Measurements from ENCODE around the gene LHFPL5.

The LHFPL5 gene

GRCh38 chr6:35824552-35825192, 19.5 kb downstream of the LHFPL5 start:
- Histone ChIP-seq H3K9ac (ENCODE audit: low read length) (no peak overlapping the region), H2AFZ (ENCODE audit: low read depth, low read length) (no peak overlapping the region), H3K27me3 (ENCODE audit: low read depth, low read length) (no peaks in the 10 kb centered on the region), H3K4me1 (ENCODE audit: low read length) (no peaks in the 10 kb centered on the region), H3K27ac (ENCODE audit: low read length) (no peak overlapping the region), H3K36me3 (replicated peaks; ENCODE audit: low read depth, low read length) (peaks cover 4% of the 10 kb centered on the region), H3K4me2 (ENCODE audit: low read length) (no peak overlapping the region), H3K9me3 (ENCODE audit: insufficient read depth, low read length) (no peaks in the 10 kb centered on the region), H4K20me1 (ENCODE audit: insufficient read depth, low read length) (no peaks in the 10 kb centered on the region), H3K79me2 (ENCODE audit: low read length) (no peaks in the 10 kb centered on the region), H3K4me3 (ENCODE audit: low read length) (no peak overlapping the region)
- TF ChIP-seq EZH2phosphoT487 (IDR thresholded peaks at IDR 0.05; ENCODE audit: low read depth) (no peak), CTCF (IDR thresholded peaks at IDR 0.05; ENCODE audit: low read depth, low read length) (no peak)

GRCh38 chr6:35829306-35829705, 24.2 kb downstream of the LHFPL5 start:
- no peaks in the 10 kb centered on the region for H3K4me1 ChIP-seq (ENCODE audit: low read length)
- no peak overlapping the region for H3K27ac ChIP-seq (ENCODE audit: low read length)
- H3K4me2 ChIP-seq (ENCODE audit: low read length), result no peak overlapping the region
- peaks cover 24% of the 10 kb centered on the region for H3K36me3 ChIP-seq (replicated peaks; ENCODE audit: low read depth, low read length)
- H3K9ac ChIP-seq (ENCODE audit: low read length), result no peak overlapping the region
- H3K9me3 ChIP-seq (ENCODE audit: insufficient read depth, low read length), result no peaks in the 10 kb centered on the region
- no peaks in the 10 kb centered on the region for H4K20me1 ChIP-seq (ENCODE audit: insufficient read depth, low read length)
- no peak for TF ChIP-seq CTCF (IDR thresholded peaks at IDR 0.05; ENCODE audit: low read depth, low read length)
- TF ChIP-seq EZH2phosphoT487 (IDR thresholded peaks at IDR 0.05; ENCODE audit: low read depth), result no peak
- no peak overlapping the region for H2AFZ ChIP-seq (ENCODE audit: low read depth, low read length)
- no peaks in the 10 kb centered on the region for H3K27me3 ChIP-seq (ENCODE audit: low read depth, low read length)
- H3K4me3 ChIP-seq (ENCODE audit: low read length), result no peak overlapping the region
- H3K79me2 ChIP-seq (ENCODE audit: low read length), result no peaks in the 10 kb centered on the region

- Histone ChIP-seq H3K9me3 (ENCODE audit: insufficient read depth, low read length) (no peaks in the 10 kb centered on the region), H3K27me3 (ENCODE audit: low read depth, low read length) (no peaks in the 10 kb centered on the region), H3K4me2 (ENCODE audit: low read length) (no peak overlapping the region), H2AFZ (ENCODE audit: low read depth, low read length) (no peak overlapping the region), H3K36me3 (replicated peaks; ENCODE audit: low read depth, low read length) (peaks cover 42% of the 10 kb centered on the region), H3K4me3 (ENCODE audit: low read length) (no peak overlapping the region), H3K79me2 (ENCODE audit: low read length) (no peaks in the 10 kb centered on the region), H3K4me1 (ENCODE audit: low read length) (no peaks in the 10 kb centered on the region), H3K27ac (ENCODE audit: low read length) (no peak overlapping the region), H3K9ac (ENCODE audit: low read length) (no peak overlapping the region), H4K20me1 (ENCODE audit: insufficient read depth, low read length) (no peaks in the 10 kb centered on the region)
- TF ChIP-seq EZH2phosphoT487 (IDR thresholded peaks at IDR 0.05; ENCODE audit: low read depth), result no peak
- TF ChIP-seq CTCF (IDR thresholded peaks at IDR 0.05; ENCODE audit: low read depth, low read length), result no peak
These were observed 26.3 kb downstream of the LHFPL5 start for GRCh38 chr6:35831257-35832007.

GRCh38 chr6:35833536-35833935, 28.4 kb downstream of the LHFPL5 start:
- no peaks in the 10 kb centered on the region for H3K4me1 ChIP-seq (ENCODE audit: low read length)
- no peaks in the 10 kb centered on the region for H3K9me3 ChIP-seq (ENCODE audit: insufficient read depth, low read length)
- H4K20me1 ChIP-seq (ENCODE audit: insufficient read depth, low read length), result no peaks in the 10 kb centered on the region
- no peak overlapping the region for H3K4me3 ChIP-seq (ENCODE audit: low read length)
- no peak overlapping the region for H3K4me2 ChIP-seq (ENCODE audit: low read length)
- no peaks in the 10 kb centered on the region for H3K79me2 ChIP-seq (ENCODE audit: low read length)
- H3K9ac ChIP-seq (ENCODE audit: low read length), result no peak overlapping the region
- no peaks in the 10 kb centered on the region for H3K27me3 ChIP-seq (ENCODE audit: low read depth, low read length)
- H3K36me3 ChIP-seq (replicated peaks; ENCODE audit: low read depth, low read length), result peaks cover 56% of the 10 kb centered on the region
- TF ChIP-seq EZH2phosphoT487 (IDR thresholded peaks at IDR 0.05; ENCODE audit: low read depth) (no peak), CTCF (IDR thresholded peaks at IDR 0.05; ENCODE audit: low read depth, low read length) (no peak)
- H3K27ac ChIP-seq (ENCODE audit: low read length), result no peak overlapping the region
- H2AFZ ChIP-seq (ENCODE audit: low read depth, low read length), result no peak overlapping the region
